ENCODE measurements around the gene LRBA. TPM values are rescaled to one million over a fixed set of nuclear protein-coding genes. Genes with fewer than 3 reads are reported as not detected.

LRBA gene
- total RNA-seq, 1 donor from 2014 or later: 26.4 TPM

DNA sequence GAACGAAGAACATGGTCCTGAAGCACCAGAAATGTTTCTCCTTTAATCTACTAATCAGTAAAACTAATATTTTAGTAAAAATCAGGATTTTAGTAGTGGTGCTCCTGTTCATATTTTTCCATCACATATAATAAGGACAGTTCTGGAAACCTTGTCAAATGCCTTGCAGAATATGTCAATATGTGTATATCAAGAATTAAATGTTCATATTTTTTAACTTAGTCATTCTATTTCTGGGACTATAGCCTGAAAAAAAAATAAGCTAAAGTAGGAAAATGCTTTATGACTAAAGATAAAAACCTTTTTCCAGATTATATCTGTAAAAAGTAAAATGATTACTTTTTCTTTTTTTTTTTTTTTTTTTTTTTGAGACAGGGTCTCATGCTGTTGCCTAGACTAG lies 368.1 kb downstream of the LRBA start:
- no peak for DNase-seq
- Mint-ChIP-seq H3K27me3 (ENCODE audit: unreplicated experiment) (no peaks in the 10 kb centered on the region), H3K9me3 (ENCODE audit: unreplicated experiment) (no peaks in the 10 kb centered on the region), H3K4me1 (ENCODE audit: low read depth, unreplicated experiment) (no peaks in the 10 kb centered on the region), H3K27ac (ENCODE audit: unreplicated experiment) (no peak overlapping the region), H3K36me3 (ENCODE audit: unreplicated experiment) (no peaks in the 10 kb centered on the region), H3K4me3 (ENCODE audit: unreplicated experiment) (no peak overlapping the region)
- no peak for TF ChIP-seq CTCF (IDR thresholded peaks at IDR 0.05; ENCODE audit: partially characterized antibody, unreplicated experiment)

DNA sequence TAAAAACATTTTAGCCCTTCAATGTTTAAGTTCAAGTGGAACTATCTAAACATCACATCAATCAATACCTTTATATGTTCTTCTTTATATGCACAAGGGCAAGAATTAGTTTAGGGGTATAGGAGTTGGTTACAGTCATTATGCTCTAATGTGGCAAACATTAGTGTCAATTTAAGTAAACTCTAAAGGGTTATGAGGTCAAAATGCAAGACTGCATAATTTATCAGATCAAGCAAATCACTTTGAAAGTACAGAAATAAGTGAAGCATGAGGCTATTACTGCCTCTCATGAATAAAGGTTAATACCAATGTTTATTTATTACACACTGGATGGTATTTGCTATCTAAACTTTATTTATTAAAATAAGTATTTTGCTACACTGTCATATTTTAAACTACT lies 373.5 kb downstream of the LRBA start:
- TF ChIP-seq CTCF (IDR thresholded peaks at IDR 0.05; ENCODE audit: partially characterized antibody, unreplicated experiment): no peak
- Mint-ChIP-seq H3K36me3 (ENCODE audit: unreplicated experiment) (no peaks in the 10 kb centered on the region), H3K9me3 (ENCODE audit: unreplicated experiment) (no peaks in the 10 kb centered on the region), H3K4me3 (ENCODE audit: unreplicated experiment) (no peak overlapping the region), H3K27ac (ENCODE audit: unreplicated experiment) (no peak overlapping the region), H3K27me3 (ENCODE audit: unreplicated experiment) (no peaks in the 10 kb centered on the region), H3K4me1 (ENCODE audit: low read depth, unreplicated experiment) (no peaks in the 10 kb centered on the region)
- DNase-seq: no peak

- H3K27ac Mint-ChIP-seq (ENCODE audit: unreplicated experiment): no peak overlapping the region
- no peak overlapping the region for H3K4me3 Mint-ChIP-seq (ENCODE audit: unreplicated experiment)
- peaks cover 5% of the 10 kb centered on the region for H3K36me3 Mint-ChIP-seq (ENCODE audit: unreplicated experiment)
- no peaks in the 10 kb centered on the region for H3K9me3 Mint-ChIP-seq (ENCODE audit: unreplicated experiment)
- TF ChIP-seq CTCF (IDR thresholded peaks at IDR 0.05; ENCODE audit: partially characterized antibody, unreplicated experiment): no peak
- no peaks in the 10 kb centered on the region for H3K27me3 Mint-ChIP-seq (ENCODE audit: unreplicated experiment)
- DNase-seq: no peak
- H3K4me1 Mint-ChIP-seq (ENCODE audit: low read depth, unreplicated experiment): no peaks in the 10 kb centered on the region
These were observed 382.4 kb downstream of the LRBA start for GRCh38 chr4:150632639-150633038.

GRCh38 chr4:150628073-150628472 lies 387.0 kb downstream of the LRBA start:
- Mint-ChIP-seq H3K36me3 (ENCODE audit: unreplicated experiment) (peaks cover 5% of the 10 kb centered on the region), H3K4me1 (ENCODE audit: low read depth, unreplicated experiment) (no peaks in the 10 kb centered on the region), H3K27ac (ENCODE audit: unreplicated experiment) (no peak overlapping the region), H3K9me3 (ENCODE audit: unreplicated experiment) (no peaks in the 10 kb centered on the region), H3K27me3 (ENCODE audit: unreplicated experiment) (no peaks in the 10 kb centered on the region), H3K4me3 (ENCODE audit: unreplicated experiment) (no peak overlapping the region)
- TF ChIP-seq CTCF (IDR thresholded peaks at IDR 0.05; ENCODE audit: partially characterized antibody, unreplicated experiment): no peak
- DNase-seq: no peak

DNA sequence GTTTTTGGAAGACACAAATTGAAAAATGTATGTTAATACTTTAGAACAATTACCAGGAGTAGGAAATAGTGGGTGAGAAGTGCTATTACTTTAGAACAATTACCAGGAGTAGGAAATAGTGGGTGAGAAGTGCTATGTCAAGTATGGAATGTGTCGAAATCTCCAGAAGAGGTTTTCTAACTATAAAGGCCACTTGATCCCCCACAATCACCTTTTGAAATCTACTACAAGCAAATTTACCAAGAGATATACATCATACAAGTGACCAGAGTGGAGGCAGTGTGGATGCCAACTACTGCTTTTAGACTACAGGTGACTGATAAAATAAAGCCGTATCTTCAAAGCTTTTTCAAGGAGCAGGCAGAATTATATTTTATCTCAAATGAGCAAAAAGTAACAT lies 390.1 kb downstream of the LRBA start:
- no peak for TF ChIP-seq CTCF (IDR thresholded peaks at IDR 0.05; ENCODE audit: partially characterized antibody, unreplicated experiment)

More for the DNA sequence above, 390.1 kb downstream of the LRBA start:
- Mint-ChIP-seq H3K27me3 (ENCODE audit: unreplicated experiment) (no peaks in the 10 kb centered on the region), H3K27ac (ENCODE audit: unreplicated experiment) (no peak overlapping the region), H3K4me3 (ENCODE audit: unreplicated experiment) (no peak overlapping the region), H3K4me1 (ENCODE audit: low read depth, unreplicated experiment) (no peaks in the 10 kb centered on the region), H3K36me3 (ENCODE audit: unreplicated experiment) (no peaks in the 10 kb centered on the region), H3K9me3 (ENCODE audit: unreplicated experiment) (no peaks in the 10 kb centered on the region)
- DNase-seq: no peak

All from glutamatergic neuron (in vitro differentiated cells).